HCT116 (cell line): ENCODE measurements around the gene NOP16.

Source experiments
- CBX3 ChIP-seq: IDR thresholded peaks from 2 replicates; pipeline ENCODE4 v1.6.1; 2012; ENCODE audit warnings: low read depth
- CEBPB ChIP-seq: IDR thresholded peaks from 2 replicates; pipeline ENCODE4 v1.6.1; 2012; ENCODE audit warnings: low read depth
- CTCF ChIP-seq, 3 experiments: fragments of 200-600 bp in 1 of 3; sonication (generic) in 1 of 3; IDR thresholded peaks in 2 of 3; conservative IDR thresholded peaks in 1 of 3; 2 replicates each; pipeline ENCODE4 v1.5.1; 2012 to 2017; ENCODE audit warnings: low read depth in 2 of 3, low read length in 2 of 3, antibody characterized with exemption in 1 of 3, borderline replicate concordance in 1 of 3, control low read depth in 1 of 3, mild to moderate bottlenecking in 1 of 3, mixed read lengths in 1 of 3, mixed run types in 1 of 3, moderate library complexity in 1 of 3; ENCODE audit not compliant: insufficient read depth in 1 of 3
- EGR1 ChIP-seq: IDR thresholded peaks from 2 replicates; pipeline ENCODE4 v1.6.1; 2012; ENCODE audit warnings: low read depth
- EZH2 ChIP-seq: fragments of 200-600 bp; sonication (generic); IDR thresholded peaks from 2 replicates; pipeline ENCODE4 v1.6.1; 2017; ENCODE audit warnings: antibody characterized with exemption, mixed run types
- EZH2phosphoT487 ChIP-seq: fragments of 200-600 bp; IDR thresholded peaks from 2 replicates; pipeline ENCODE4 v1.6.1; 2018; ENCODE audit warnings: antibody characterized with exemption, borderline replicate concordance
- JUND ChIP-seq: IDR thresholded peaks from 2 replicates; pipeline ENCODE4 v1.6.1; 2012
- POLR2A ChIP-seq: IDR thresholded peaks from 2 replicates; pipeline ENCODE4 v1.7.0; 2011; ENCODE audit warnings: borderline replicate concordance; ENCODE audit not compliant: insufficient read depth, insufficient read length; ENCODE audit errors: extremely low read depth
- YY1 ChIP-seq: IDR thresholded peaks from 2 replicates; pipeline ENCODE4 v1.6.1; 2011; ENCODE audit warnings: low read length, low read depth, moderate library complexity, mild to moderate bottlenecking; ENCODE audit not compliant: insufficient replicate concordance; ENCODE audit errors: extremely low read depth
- ZNF274 ChIP-seq: fragments of 200-500 bp; sonication (Bioruptor generic); IDR thresholded peaks from 2 replicates; pipeline ENCODE4 v1.6.1; 2014; ENCODE audit warnings: mild to moderate bottlenecking, low read depth, low read length, inconsistent platforms
- TF ChIP-seq, protein P1 (sequence below): IDR thresholded peaks from 2 replicates; pipeline ENCODE4 v1.6.1; 2012; ENCODE audit warnings: low read depth
- TF ChIP-seq, protein P2 (sequence below): IDR thresholded peaks from 2 replicates; pipeline ENCODE4 v1.6.1; 2011; ENCODE audit warnings: mild to moderate bottlenecking, low read length, moderate library complexity; ENCODE audit not compliant: insufficient replicate concordance; ENCODE audit errors: extremely low read depth

DNA sequence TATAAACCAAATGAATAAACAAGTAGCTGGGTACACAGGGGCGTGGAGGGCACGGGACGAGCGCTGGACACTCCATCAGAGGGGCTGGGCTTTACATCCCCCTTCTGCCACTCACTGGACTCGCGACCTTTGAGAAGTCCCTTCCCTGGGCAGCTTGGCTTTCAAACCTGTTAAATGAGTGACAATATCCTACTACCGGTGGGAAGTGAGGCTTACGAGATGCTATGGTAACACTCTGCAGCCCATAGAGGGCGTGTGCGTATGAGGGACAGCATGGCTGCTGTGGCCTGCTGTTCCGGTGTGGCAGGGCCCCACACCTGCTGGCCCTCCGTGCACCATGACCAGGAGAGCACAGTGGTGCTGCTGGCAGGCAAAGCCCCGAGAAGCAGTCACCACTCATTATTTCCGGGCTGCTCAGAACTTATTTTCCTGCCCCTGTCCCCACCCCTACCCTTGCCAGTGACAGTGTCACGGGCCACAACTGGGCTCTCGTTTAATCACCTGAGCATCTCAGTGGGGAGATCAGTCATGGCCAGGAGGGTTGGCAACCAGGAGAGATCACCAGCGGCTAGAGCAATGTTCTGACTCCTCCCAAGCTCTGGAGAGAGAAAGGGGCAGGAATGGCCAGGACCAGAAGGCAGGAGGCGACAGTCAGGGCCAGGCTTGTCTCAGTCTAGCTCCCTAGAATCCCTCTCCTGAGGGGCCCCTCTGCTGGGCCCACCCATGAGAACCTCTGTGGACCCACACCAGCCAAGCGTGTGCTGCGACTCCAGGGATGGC lies 17.4 kb upstream of the NOP16 start:
- TF ChIP-seq POLR2A (no peak), ZNF274 (no peak), CTCF (IDR thresholded peaks at IDR 0.05 in 2 of 3, conservative IDR thresholded peaks at IDR 0.05 in 1 of 3; ENCODE audit: borderline replicate concordance in 1 of 3, insufficient read depth in 1 of 3, low read depth in 2 of 3, low read length in 2 of 3) (peak in 1 of 3 experiments; percentile 25; a peak in 1 of 6 replicates), EZH2 (no peak), JUND (no peak), EGR1 (no peak), EZH2phosphoT487 (no peak), CEBPB (no peak), YY1 (no peak), CBX3 (no peak)
- TF ChIP-seq, protein P1, sequence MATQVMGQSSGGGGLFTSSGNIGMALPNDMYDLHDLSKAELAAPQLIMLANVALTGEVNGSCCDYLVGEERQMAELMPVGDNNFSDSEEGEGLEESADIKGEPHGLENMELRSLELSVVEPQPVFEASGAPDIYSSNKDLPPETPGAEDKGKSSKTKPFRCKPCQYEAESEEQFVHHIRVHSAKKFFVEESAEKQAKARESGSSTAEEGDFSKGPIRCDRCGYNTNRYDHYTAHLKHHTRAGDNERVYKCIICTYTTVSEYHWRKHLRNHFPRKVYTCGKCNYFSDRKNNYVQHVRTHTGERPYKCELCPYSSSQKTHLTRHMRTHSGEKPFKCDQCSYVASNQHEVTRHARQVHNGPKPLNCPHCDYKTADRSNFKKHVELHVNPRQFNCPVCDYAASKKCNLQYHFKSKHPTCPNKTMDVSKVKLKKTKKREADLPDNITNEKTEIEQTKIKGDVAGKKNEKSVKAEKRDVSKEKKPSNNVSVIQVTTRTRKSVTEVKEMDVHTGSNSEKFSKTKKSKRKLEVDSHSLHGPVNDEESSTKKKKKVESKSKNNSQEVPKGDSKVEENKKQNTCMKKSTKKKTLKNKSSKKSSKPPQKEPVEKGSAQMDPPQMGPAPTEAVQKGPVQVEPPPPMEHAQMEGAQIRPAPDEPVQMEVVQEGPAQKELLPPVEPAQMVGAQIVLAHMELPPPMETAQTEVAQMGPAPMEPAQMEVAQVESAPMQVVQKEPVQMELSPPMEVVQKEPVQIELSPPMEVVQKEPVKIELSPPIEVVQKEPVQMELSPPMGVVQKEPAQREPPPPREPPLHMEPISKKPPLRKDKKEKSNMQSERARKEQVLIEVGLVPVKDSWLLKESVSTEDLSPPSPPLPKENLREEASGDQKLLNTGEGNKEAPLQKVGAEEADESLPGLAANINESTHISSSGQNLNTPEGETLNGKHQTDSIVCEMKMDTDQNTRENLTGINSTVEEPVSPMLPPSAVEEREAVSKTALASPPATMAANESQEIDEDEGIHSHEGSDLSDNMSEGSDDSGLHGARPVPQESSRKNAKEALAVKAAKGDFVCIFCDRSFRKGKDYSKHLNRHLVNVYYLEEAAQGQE = no peak
- TF ChIP-seq, protein P2, sequence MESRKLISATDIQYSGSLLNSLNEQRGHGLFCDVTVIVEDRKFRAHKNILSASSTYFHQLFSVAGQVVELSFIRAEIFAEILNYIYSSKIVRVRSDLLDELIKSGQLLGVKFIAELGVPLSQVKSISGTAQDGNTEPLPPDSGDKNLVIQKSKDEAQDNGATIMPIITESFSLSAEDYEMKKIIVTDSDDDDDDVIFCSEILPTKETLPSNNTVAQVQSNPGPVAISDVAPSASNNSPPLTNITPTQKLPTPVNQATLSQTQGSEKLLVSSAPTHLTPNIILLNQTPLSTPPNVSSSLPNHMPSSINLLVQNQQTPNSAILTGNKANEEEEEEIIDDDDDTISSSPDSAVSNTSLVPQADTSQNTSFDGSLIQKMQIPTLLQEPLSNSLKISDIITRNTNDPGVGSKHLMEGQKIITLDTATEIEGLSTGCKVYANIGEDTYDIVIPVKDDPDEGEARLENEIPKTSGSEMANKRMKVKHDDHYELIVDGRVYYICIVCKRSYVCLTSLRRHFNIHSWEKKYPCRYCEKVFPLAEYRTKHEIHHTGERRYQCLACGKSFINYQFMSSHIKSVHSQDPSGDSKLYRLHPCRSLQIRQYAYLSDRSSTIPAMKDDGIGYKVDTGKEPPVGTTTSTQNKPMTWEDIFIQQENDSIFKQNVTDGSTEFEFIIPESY = no peak
